ENCODE data around the gene ZHX3. TPM values are rescaled to one million over a fixed set of nuclear protein-coding genes. Genes with fewer than 3 reads are reported as not detected.

Gene ZHX3
- total and polyA plus RNA-seq, 9 donors = 5.7 to 11.4 (median 7.8) TPM

- DNase-seq = no peak
- peaks cover 17% of the 10 kb centered on the region for H3K36me3 ChIP-seq (ENCODE audit: control insufficient read depth, insufficient read depth, low read length)
- no peaks in the 10 kb centered on the region for H3K27me3 ChIP-seq (ENCODE audit: control insufficient read depth, insufficient read depth, low read length)
- peaks cover 22% of the 10 kb centered on the region for H3K4me1 ChIP-seq (ENCODE audit: control insufficient read depth, insufficient read depth, low read length)
- H3K9me3 ChIP-seq (replicated peaks; ENCODE audit: control insufficient read depth, low read depth, low read length) = no peaks in the 10 kb centered on the region
- no peak overlapping the region for H3K27ac ChIP-seq (ENCODE audit: low read length)
- 100% methylated on average over 2 of the region's 3 CpGs for WGBS (ENCODE audit: insufficient coverage)
- no peak overlapping the region for H3K4me3 ChIP-seq (ENCODE audit: low read length)
Measured at GRCh38 chr20:41181567-41181966, 136.0 kb downstream of the ZHX3 start.

- H3K36me3 ChIP-seq (ENCODE audit: control insufficient read depth, insufficient read depth, low read length) = peaks cover 25% of the 10 kb centered on the region
- H3K27ac ChIP-seq (ENCODE audit: low read length) = no peak overlapping the region
- no peaks in the 10 kb centered on the region for H3K27me3 ChIP-seq (ENCODE audit: control insufficient read depth, insufficient read depth, low read length)
- H3K4me3 ChIP-seq (ENCODE audit: low read length) = no peak overlapping the region
- WGBS (ENCODE audit: insufficient coverage) = 79% methylated on average over 3 of the region's 6 CpGs
- no peaks in the 10 kb centered on the region for H3K9me3 ChIP-seq (replicated peaks; ENCODE audit: control insufficient read depth, low read depth, low read length)
- peaks cover 22% of the 10 kb centered on the region for H3K4me1 ChIP-seq (ENCODE audit: control insufficient read depth, insufficient read depth, low read length)
- no peak for DNase-seq
Measured at GRCh38 chr20:41180599-41181333, 136.8 kb downstream of the ZHX3 start.

GRCh38 chr20:41179961-41180360 lies 137.6 kb downstream of the ZHX3 start:
- no peak overlapping the region for H3K27ac ChIP-seq (ENCODE audit: low read length)
- peaks cover 22% of the 10 kb centered on the region for H3K4me1 ChIP-seq (ENCODE audit: control insufficient read depth, insufficient read depth, low read length)
- DNase-seq = no peak
- WGBS (ENCODE audit: insufficient coverage) = 94% methylated on average over 6 of the region's 8 CpGs
- no peaks in the 10 kb centered on the region for H3K27me3 ChIP-seq (ENCODE audit: control insufficient read depth, insufficient read depth, low read length)
- H3K36me3 ChIP-seq (ENCODE audit: control insufficient read depth, insufficient read depth, low read length) = peaks cover 30% of the 10 kb centered on the region
- H3K4me3 ChIP-seq (ENCODE audit: low read length) = no peak overlapping the region
- no peaks in the 10 kb centered on the region for H3K9me3 ChIP-seq (replicated peaks; ENCODE audit: control insufficient read depth, low read depth, low read length)

GRCh38 chr20:41178904-41179432 lies 138.6 kb downstream of the ZHX3 start:
- peaks cover 39% of the 10 kb centered on the region for H3K36me3 ChIP-seq (ENCODE audit: control insufficient read depth, insufficient read depth, low read length)
- no peaks in the 10 kb centered on the region for H3K27me3 ChIP-seq (ENCODE audit: control insufficient read depth, insufficient read depth, low read length)

GRCh38 chr20:41178495-41178894 lies 139.0 kb downstream of the ZHX3 start:
- H3K4me3 ChIP-seq (ENCODE audit: low read length) = no peak overlapping the region
- peaks cover 31% of the 10 kb centered on the region for H3K4me1 ChIP-seq (ENCODE audit: control insufficient read depth, insufficient read depth, low read length)
- DNase-seq = no peak
- WGBS (ENCODE audit: insufficient coverage) = 33% methylated on average over 1 of the region's 6 CpGs
- H3K27ac ChIP-seq (ENCODE audit: low read length) = peak overlapping the region; percentile 25
- H3K36me3 ChIP-seq (ENCODE audit: control insufficient read depth, insufficient read depth, low read length) = peaks cover 44% of the 10 kb centered on the region
- H3K9me3 ChIP-seq (replicated peaks; ENCODE audit: control insufficient read depth, low read depth, low read length) = no peaks in the 10 kb centered on the region
- no peaks in the 10 kb centered on the region for H3K27me3 ChIP-seq (ENCODE audit: control insufficient read depth, insufficient read depth, low read length)

More at GRCh38 chr20:41178904-41179432, 138.6 kb downstream of the ZHX3 start:
- DNase-seq = peak; percentile 41
- WGBS (ENCODE audit: insufficient coverage) = 68% methylated on average over 6 of the region's 8 CpGs
- Histone ChIP-seq H3K9me3 (replicated peaks; ENCODE audit: control insufficient read depth, low read depth, low read length) (no peaks in the 10 kb centered on the region), H3K4me1 (ENCODE audit: control insufficient read depth, insufficient read depth, low read length) (peaks cover 28% of the 10 kb centered on the region), H3K27ac (ENCODE audit: low read length) (peak overlapping the region; percentile 25), H3K4me3 (ENCODE audit: low read length) (no peak overlapping the region)

- Histone ChIP-seq H3K27me3 (ENCODE audit: control insufficient read depth, insufficient read depth, low read length) (no peaks in the 10 kb centered on the region), H3K36me3 (ENCODE audit: control insufficient read depth, insufficient read depth, low read length) (peaks cover 51% of the 10 kb centered on the region), H3K4me1 (ENCODE audit: control insufficient read depth, insufficient read depth, low read length) (peaks cover 35% of the 10 kb centered on the region), H3K4me3 (ENCODE audit: low read length) (no peak overlapping the region), H3K27ac (ENCODE audit: low read length) (peak overlapping the region; percentile 67), H3K9me3 (replicated peaks; ENCODE audit: control insufficient read depth, low read depth, low read length) (no peaks in the 10 kb centered on the region)
- WGBS (ENCODE audit: insufficient coverage) = 89% methylated on average over 2 of the region's 2 CpGs
- DNase-seq = peak; percentile 81
Measured at GRCh38 chr20:41177636-41178035, 139.9 kb downstream of the ZHX3 start.

- H3K36me3 ChIP-seq (ENCODE audit: control insufficient read depth, insufficient read depth, low read length) = peaks cover 53% of the 10 kb centered on the region
- peak; percentile 5 for DNase-seq
- no peaks in the 10 kb centered on the region for H3K9me3 ChIP-seq (replicated peaks; ENCODE audit: control insufficient read depth, low read depth, low read length)
- no peak overlapping the region for H3K4me3 ChIP-seq (ENCODE audit: low read length)
- no peaks in the 10 kb centered on the region for H3K27me3 ChIP-seq (ENCODE audit: control insufficient read depth, insufficient read depth, low read length)
- H3K4me1 ChIP-seq (ENCODE audit: control insufficient read depth, insufficient read depth, low read length) = peaks cover 38% of the 10 kb centered on the region
- WGBS (ENCODE audit: insufficient coverage) = 85% methylated on average over 4 of the region's 8 CpGs
- H3K27ac ChIP-seq (ENCODE audit: low read length) = peak overlapping the region; percentile 37
Measured at GRCh38 chr20:41176711-41177552, 140.6 kb downstream of the ZHX3 start.

GRCh38 chr20:41175727-41176330 lies 141.7 kb downstream of the ZHX3 start:
- 95% methylated on average over 4 of the region's 7 CpGs for WGBS (ENCODE audit: insufficient coverage)
- Histone ChIP-seq H3K27ac (ENCODE audit: low read length) (no peak overlapping the region), H3K4me1 (ENCODE audit: control insufficient read depth, insufficient read depth, low read length) (peaks cover 38% of the 10 kb centered on the region), H3K4me3 (ENCODE audit: low read length) (no peak overlapping the region), H3K36me3 (ENCODE audit: control insufficient read depth, insufficient read depth, low read length) (peaks cover 61% of the 10 kb centered on the region), H3K27me3 (ENCODE audit: control insufficient read depth, insufficient read depth, low read length) (no peaks in the 10 kb centered on the region), H3K9me3 (replicated peaks; ENCODE audit: control insufficient read depth, low read depth, low read length) (no peaks in the 10 kb centered on the region)
- DNase-seq = peak; percentile 1

- Histone ChIP-seq H3K27me3 (ENCODE audit: control insufficient read depth, insufficient read depth, low read length) (no peaks in the 10 kb centered on the region), H3K9me3 (replicated peaks; ENCODE audit: control insufficient read depth, low read depth, low read length) (no peaks in the 10 kb centered on the region), H3K4me3 (ENCODE audit: low read length) (no peak overlapping the region), H3K4me1 (ENCODE audit: control insufficient read depth, insufficient read depth, low read length) (peaks cover 38% of the 10 kb centered on the region), H3K36me3 (ENCODE audit: control insufficient read depth, insufficient read depth, low read length) (peaks cover 67% of the 10 kb centered on the region), H3K27ac (ENCODE audit: low read length) (no peak overlapping the region)
- 100% methylated on average over 1 of the region's 4 CpGs for WGBS (ENCODE audit: insufficient coverage)
- DNase-seq = peak; percentile 6
Measured at GRCh38 chr20:41175201-41175651, 142.3 kb downstream of the ZHX3 start.

GRCh38 chr20:41174782-41175181 lies 142.7 kb downstream of the ZHX3 start:
- H3K27ac ChIP-seq (ENCODE audit: low read length) = no peak overlapping the region
- peaks cover 72% of the 10 kb centered on the region for H3K36me3 ChIP-seq (ENCODE audit: control insufficient read depth, insufficient read depth, low read length)
- H3K9me3 ChIP-seq (replicated peaks; ENCODE audit: control insufficient read depth, low read depth, low read length) = no peaks in the 10 kb centered on the region
- H3K27me3 ChIP-seq (ENCODE audit: control insufficient read depth, insufficient read depth, low read length) = no peaks in the 10 kb centered on the region
- WGBS (ENCODE audit: insufficient coverage) = 88% methylated on average over 1 of the region's 2 CpGs
- peaks cover 38% of the 10 kb centered on the region for H3K4me1 ChIP-seq (ENCODE audit: control insufficient read depth, insufficient read depth, low read length)
- no peak overlapping the region for H3K4me3 ChIP-seq (ENCODE audit: low read length)
- no peak for DNase-seq

Measured in muscle of leg (tissue), 11 donors.